CD14-positive monocyte (primary cell): Measurements from ENCODE around the gene UROD. TPM values are rescaled to one million over a fixed set of nuclear protein-coding genes. Genes with fewer than 3 reads are reported as not detected.

Experiments used
- DNase-seq, 3 donors: peaks; one replicate each; pipeline ENCODE4 v3.0.0-alpha.2; 2011 to 2022
- H2AFZ ChIP-seq: 2 replicates; pipeline ENCODE4 v1.6.0; 2012; ENCODE audit warnings: mild to moderate bottlenecking, low read depth, low read length, inconsistent platforms; ENCODE audit not compliant: insufficient read depth, poor library complexity, severe bottlenecking
- H3K27ac ChIP-seq, 2 donors: 1 replicate in 1 of 2; 2 replicates in 1 of 2; pipeline ENCODE4 v1.5.1; 2012 to 2013; ENCODE audit warnings: low read length in 2 of 2, control low read depth in 1 of 2, inconsistent platforms in 1 of 2, low read depth in 1 of 2, mild to moderate bottlenecking in 1 of 2
- H3K27me3 ChIP-seq, 2 donors: one replicate each; pipeline versions ENCODE4 v1.6.0 to v1.6.1; 2011 to 2013; ENCODE audit warnings: low read length in 2 of 2; ENCODE audit not compliant: control insufficient read depth in 2 of 2, insufficient read depth in 2 of 2
- H3K36me3 ChIP-seq, 2 donors: replicated peaks in 1 of 2; 1 replicate in 1 of 2; 2 replicates in 1 of 2; pipeline versions ENCODE4 v1.5.1 to v1.6.1; 2012 to 2013; ENCODE audit warnings: low read length in 2 of 2, control low read depth in 1 of 2, inconsistent platforms in 1 of 2, mild to moderate bottlenecking in 1 of 2; ENCODE audit not compliant: insufficient read depth in 2 of 2, control insufficient read depth in 1 of 2
- H3K4me1 ChIP-seq, 2 donors: 1 replicate in 1 of 2; 2 replicates in 1 of 2; pipeline versions ENCODE4 v1.5.1 to v1.6.1; 2012 to 2013; ENCODE audit warnings: low read length in 2 of 2, control low read depth in 1 of 2, inconsistent platforms in 1 of 2, mild to moderate bottlenecking in 1 of 2, moderate library complexity in 1 of 2; ENCODE audit not compliant: insufficient read depth in 2 of 2, control insufficient read depth in 1 of 2
- H3K4me2 ChIP-seq: replicated peaks from 2 replicates; pipeline ENCODE3; 2012; ENCODE audit warnings: low read length, moderate library complexity, mild to moderate bottlenecking; ENCODE audit not compliant: poor library complexity, severe bottlenecking; ENCODE audit errors: extremely low read depth
- H3K4me3 ChIP-seq, 3 experiments: fragments of 200-600 bp in 1 of 3; sonication (generic) in 1 of 3; replicated peaks in 1 of 3; 1 replicate in 2 of 3; 2 replicates in 1 of 3; pipeline ENCODE4 v1.5.1; 2011 to 2013; ENCODE audit warnings: low read length in 3 of 3, mild to moderate bottlenecking in 3 of 3, control low read depth in 2 of 3, low read depth in 2 of 3, inconsistent platforms in 1 of 3, moderate library complexity in 1 of 3
- H3K79me2 ChIP-seq: 2 replicates; pipeline ENCODE4 v1.6.0; 2012; ENCODE audit warnings: mild to moderate bottlenecking, control low read depth, inconsistent platforms, low read length, moderate library complexity; ENCODE audit not compliant: insufficient read depth
- H3K9ac ChIP-seq: 2 replicates; pipeline ENCODE4 v1.6.0; 2017; ENCODE audit warnings: low read length, mild to moderate bottlenecking; ENCODE audit not compliant: insufficient read depth, poor library complexity, severe bottlenecking
- H3K9me3 ChIP-seq, 2 donors: replicated peaks in 1 of 2; 1 replicate in 1 of 2; 2 replicates in 1 of 2; pipeline versions ENCODE4 v1.5.1 to v1.6.1; 2012 to 2013; ENCODE audit warnings: low read length in 2 of 2, control low read depth in 1 of 2; ENCODE audit not compliant: control insufficient read depth in 1 of 2, insufficient read depth in 1 of 2
- H4K20me1 ChIP-seq: 2 replicates; pipeline ENCODE4 v1.6.0; 2012; ENCODE audit warnings: mild to moderate bottlenecking, low read length, control low read depth, moderate library complexity; ENCODE audit not compliant: insufficient read depth
- H3K27ac Mint-ChIP-seq, 7 donors: one replicate each; pipeline ENCODE4 v1.8.0; 2020; ENCODE audit warnings: mild to moderate bottlenecking in 7 of 7, mixed read lengths in 7 of 7, moderate library complexity in 6 of 7, inconsistent platforms in 2 of 7
- H3K27me3 Mint-ChIP-seq, 3 donors: one replicate each; pipeline ENCODE4 v1.8.0; 2021 to 2022; ENCODE audit warnings: low read depth in 3 of 3, mild to moderate bottlenecking in 3 of 3, mixed read lengths in 3 of 3, moderate library complexity in 3 of 3, inconsistent platforms in 1 of 3
- H3K36me3 Mint-ChIP-seq, 2 donors: one replicate each; pipeline ENCODE4 v1.8.0; 2020; ENCODE audit warnings: mixed read lengths in 2 of 2, inconsistent platforms in 1 of 2, mild to moderate bottlenecking in 1 of 2
- H3K4me1 Mint-ChIP-seq: one replicate; pipeline ENCODE4 v1.8.0; 2020; ENCODE audit warnings: mild to moderate bottlenecking, mixed read lengths
- H3K4me3 Mint-ChIP-seq, 2 donors: one replicate each; pipeline ENCODE4 v1.8.0; 2020; ENCODE audit warnings: mild to moderate bottlenecking in 2 of 2, mixed read lengths in 2 of 2, moderate library complexity in 1 of 2
- H3K9me3 Mint-ChIP-seq, 7 donors: one replicate each; pipeline ENCODE4 v1.8.0; 2020 to 2022; ENCODE audit warnings: mixed read lengths in 7 of 7, mild to moderate bottlenecking in 6 of 7, moderate library complexity in 6 of 7, inconsistent platforms in 2 of 7
- WGBS: methylation state at CpG from one replicate; pipeline ENCODE4 v1.1.5; 2013; ENCODE audit warnings: missing lambda C conversion rate; ENCODE audit not compliant: insufficient coverage; 5-methylcytosine and 5-hydroxymethylcytosine counted together
- intact Hi-C, 2 donors: fragments of 100-400 bp; cut with micrococcal nuclease; formaldehyde crosslinking; loops; one replicate each; pipeline versions ENCODE4 v1.15.0 to v1.15.1; 2023
- polyA plus RNA-seq, 3 donors: library from polyadenylated mRNA; depleted of rRNA in 1 of 3; unstranded in 2 of 3; stranded (reverse) in 1 of 3; fragments of 300-500 nt in 2 of 3; fragments of >200 nt in 1 of 3; fragmentation: Illumina TruSeq in 2 of 3; gene quantifications; 1 replicate in 2 of 3; 2 replicates in 1 of 3; pipeline ENCODE4 v1.2.3, GENCODE V29; 2012 to 2021
- TF ChIP-seq, protein P1 (sequence below): fragments of 200-600 bp; IDR thresholded peaks from one replicate; pipeline ENCODE4 v1.8.0; 2022; ENCODE audit warnings: antibody characterized with exemption, mild to moderate bottlenecking

The UROD gene
- polyA plus RNA-seq, 3 donors, result 98.2 to 115 (median 108) TPM

DNA sequence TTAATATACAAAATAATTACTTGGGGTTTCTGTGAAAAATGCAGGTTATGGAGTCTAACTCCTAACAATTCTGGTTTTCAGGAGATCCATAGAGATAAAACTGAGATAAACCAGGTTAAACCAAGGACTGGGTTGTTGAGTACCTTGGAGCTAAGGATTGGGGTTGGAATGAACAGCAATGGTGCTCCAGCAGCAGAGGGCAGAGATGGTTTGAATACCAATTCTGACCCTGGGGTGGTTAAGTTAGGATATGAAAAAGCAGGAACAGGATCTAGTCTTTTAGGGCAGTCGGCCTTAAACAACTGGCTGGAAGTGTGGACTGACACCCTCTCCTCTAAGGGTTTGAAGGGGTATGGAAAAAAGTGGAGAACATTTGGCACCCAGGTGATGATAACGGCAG is 53.0 kb downstream of the UROD start:
- TF ChIP-seq, protein P1, sequence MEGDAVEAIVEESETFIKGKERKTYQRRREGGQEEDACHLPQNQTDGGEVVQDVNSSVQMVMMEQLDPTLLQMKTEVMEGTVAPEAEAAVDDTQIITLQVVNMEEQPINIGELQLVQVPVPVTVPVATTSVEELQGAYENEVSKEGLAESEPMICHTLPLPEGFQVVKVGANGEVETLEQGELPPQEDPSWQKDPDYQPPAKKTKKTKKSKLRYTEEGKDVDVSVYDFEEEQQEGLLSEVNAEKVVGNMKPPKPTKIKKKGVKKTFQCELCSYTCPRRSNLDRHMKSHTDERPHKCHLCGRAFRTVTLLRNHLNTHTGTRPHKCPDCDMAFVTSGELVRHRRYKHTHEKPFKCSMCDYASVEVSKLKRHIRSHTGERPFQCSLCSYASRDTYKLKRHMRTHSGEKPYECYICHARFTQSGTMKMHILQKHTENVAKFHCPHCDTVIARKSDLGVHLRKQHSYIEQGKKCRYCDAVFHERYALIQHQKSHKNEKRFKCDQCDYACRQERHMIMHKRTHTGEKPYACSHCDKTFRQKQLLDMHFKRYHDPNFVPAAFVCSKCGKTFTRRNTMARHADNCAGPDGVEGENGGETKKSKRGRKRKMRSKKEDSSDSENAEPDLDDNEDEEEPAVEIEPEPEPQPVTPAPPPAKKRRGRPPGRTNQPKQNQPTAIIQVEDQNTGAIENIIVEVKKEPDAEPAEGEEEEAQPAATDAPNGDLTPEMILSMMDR, result no peak
- Histone ChIP-seq H3K27ac (no peak overlapping the region), H3K9ac (no peak overlapping the region), H3K4me2 (no peak overlapping the region), H2AFZ (no peak overlapping the region), H3K9me3 (no peaks in the 10 kb centered on the region), H3K4me1 (no peaks in the 10 kb centered on the region), H3K36me3 (no peaks in the 10 kb centered on the region), H3K27me3 (no peaks in the 10 kb centered on the region), H3K4me3 (no peak overlapping the region), H4K20me1 (no peaks in the 10 kb centered on the region), H3K79me2 (no peaks in the 10 kb centered on the region)
- intact Hi-C loops, result no loop called here
- DNase-seq, result no peak
- Mint-ChIP-seq H3K4me1 (no peaks in the 10 kb centered on the region), H3K36me3 (no peaks in the 10 kb centered on the region), H3K4me3 (no peak overlapping the region), H3K27ac (peak overlapping the region in 1 of 7 donors; percentile 35), H3K9me3 (peaks cover 0 to 3% (median 0%) of the 10 kb centered on the region in 7 donors), H3K27me3 (peaks cover 0 to 3% (median 0%) of the 10 kb centered on the region in 3 donors)
- 100% methylated on average over 1 of the region's 2 CpGs for WGBS

Other genes starting within 250 kb of the UROD start
- 1,000 to 10,000 TPM in 1 of 3 donors, 100 to 1,000 TPM in 2; 413 to 1,619 (median 419) TPM for gene RPS8, start 236.7 kb upstream of the UROD start, polyA plus RNA-seq
- under 1 TPM in 1 of 3 donors, not detected in 2; 0.19 TPM for gene BEST4, start 224.1 kb upstream of the UROD start, polyA plus RNA-seq
- gene PLK3, start 211.9 kb upstream of the UROD start, polyA plus RNA-seq, result 100 to 1,000 TPM in 1 of 3 donors, 10 to 100 TPM in 2; 15.8 to 285 (median 28.1) TPM
- 1 to 10 TPM in 2 of 3 donors, under 1 TPM in 1; 0.91 to 2.8 (median 2.2) TPM for gene DYNLT4, start 204.9 kb upstream of the UROD start, polyA plus RNA-seq
- gene BTBD19, start 203.7 kb upstream of the UROD start, polyA plus RNA-seq, result 1 to 10 TPM in 1 of 3 donors, under 1 TPM in 2; 0.10 to 6.3 (median 0.73) TPM
- gene PTCH2, start 169.0 kb upstream of the UROD start, polyA plus RNA-seq, result under 1 TPM; 0.18 to 0.71 (median 0.22) TPM
- gene EIF2B3, start 25.7 kb upstream of the UROD start, polyA plus RNA-seq, result 10 to 100 TPM; 10.9 to 18.0 (median 14.7) TPM
- gene HECTD3, start 930 bp upstream of the UROD start, polyA plus RNA-seq, result 10 to 100 TPM; 13.9 to 53.9 (median 16.7) TPM
- gene ZSWIM5, start 194.4 kb downstream of the UROD start, polyA plus RNA-seq, result not detected